MM.1S (cell line): Measurements from ENCODE around the gene OSBPL2.

Experiments
- CTCF ChIP-seq: fragments of 300-600 bp; sonication (generic); IDR thresholded peaks from 2 replicates; pipeline ENCODE4 v1.5.1; 2016; ENCODE audit warnings: antibody characterized with exemption, low read length, mixed read lengths
- EZH2 ChIP-seq: fragments of 300-600 bp; sonication (generic); optimal IDR thresholded peaks from 2 replicates; pipeline ENCODE3; 2017; ENCODE audit warnings: low read depth, mild to moderate bottlenecking, antibody characterized with exemption, low read length, mixed read lengths
- EZH2phosphoT487 ChIP-seq: fragments of 300-600 bp; sonication (generic); IDR thresholded peaks from 2 replicates; pipeline ENCODE4 v1.6.1; 2018; ENCODE audit warnings: antibody characterized with exemption, low read length

- no peak for TF ChIP-seq CTCF
- TF ChIP-seq EZH2phosphoT487, result no peak
- TF ChIP-seq EZH2, result no peak
Measured at GRCh38 chr20:62281161-62281933, 43.0 kb downstream of the OSBPL2 start.
